Transverse colon (tissue), 4 donors: ENCODE results near the gene ZNF10. TPM values are rescaled to one million over a fixed set of nuclear protein-coding genes. Genes with fewer than 3 reads are reported as not detected.
A peak's percentile ranks its signal among the peaks of the same experiment; 100 is the strongest.

Source experiments
- DNase-seq: peaks from one replicate; pipeline ENCODE4 v3.0.0-alpha.2; 2019
- H3K27ac ChIP-seq, 4 donors: fragments of 200-600 bp; sonication (generic); 2 replicates each; pipeline ENCODE4 v1.5.1; 2016 to 2018; ENCODE audit warnings: inconsistent platforms in 4 of 4
- H3K27me3 ChIP-seq: fragments of 200-600 bp; sonication (generic); 2 replicates; pipeline ENCODE4 v1.5.1; 2017; ENCODE audit warnings: inconsistent platforms
- H3K36me3 ChIP-seq, 4 donors: fragments of 200-600 bp; sonication (generic); 2 replicates each; pipeline ENCODE4 v1.5.1; 2017 to 2019; ENCODE audit warnings: inconsistent platforms in 4 of 4
- H3K4me1 ChIP-seq, 4 donors: fragments of 200-600 bp; sonication (generic); 2 replicates each; pipeline ENCODE4 v1.5.1; 2017 to 2020; ENCODE audit warnings: inconsistent platforms in 4 of 4
- H3K4me3 ChIP-seq, 4 donors: fragments of 200-600 bp; sonication (generic); 1 replicate in 1 of 4; 2 replicates in 3 of 4; pipeline versions ENCODE4 v1.5.1 to v1.6.1; 2017 to 2019; ENCODE audit warnings: inconsistent platforms in 4 of 4
- H3K9me3 ChIP-seq, 2 donors: fragments of 200-600 bp; sonication (generic); 2 replicates each; pipeline ENCODE4 v1.5.1; 2017 to 2019; ENCODE audit warnings: inconsistent platforms in 2 of 2
- CTCF ChIP-seq, 5 experiments: fragments of 200-600 bp in 3 of 5; fragments of 450-650 bp in 2 of 5; sonication (generic) in 3 of 5; IDR thresholded peaks; 1 replicate in 2 of 5; 2 replicates in 3 of 5; pipeline ENCODE4 v1.5.1; 2016 to 2017; ENCODE audit warnings: antibody characterized with exemption in 5 of 5, inconsistent platforms in 3 of 5, mild to moderate bottlenecking in 2 of 5, moderate library complexity in 1 of 5
- EP300 ChIP-seq: sonication (generic); formaldehyde crosslinking; IDR thresholded peaks from one replicate; pipeline ENCODE4 v1.6.1; 2017; ENCODE audit warnings: antibody characterized with exemption, low read depth
- POLR2A ChIP-seq: fragments of 450-650 bp; IDR thresholded peaks from one replicate; pipeline ENCODE4 v1.6.1; 2016; ENCODE audit warnings: antibody characterized with exemption, mild to moderate bottlenecking, moderate library complexity
- POLR2AphosphoS5 ChIP-seq, 3 donors: sonication (generic); formaldehyde crosslinking; IDR thresholded peaks; one replicate each; pipeline ENCODE4 v1.6.1; 2016; ENCODE audit warnings: antibody characterized with exemption in 3 of 3
- WGBS, 2 donors: methylation state at CpG; one replicate each; pipeline ENCODE4 v1.1.5; 2018; ENCODE audit warnings: low coverage in 1 of 2; 5-methylcytosine and 5-hydroxymethylcytosine counted together
- in situ Hi-C, 4 donors: fragments of 200-750 bp; cut with MboI; loops; one replicate each; pipeline versions ENCODE4 v1.15.0 to v1.15.1; 2017; ENCODE audit warnings: low sequenced_read_pairs in 3 of 4, low pct_ligation_motif_present in 1 of 4, low pct_unique_long_range_greater_than_20kb in 1 of 4
- intact Hi-C: fragments of 100-400 bp; cut with DNase I; formaldehyde crosslinking; loops from one replicate; pipeline ENCODE4 v1.15.1; 2023; ENCODE audit warnings: low total_unique reads
- total RNA-seq, 4 donors: library from RNA; depleted of rRNA; stranded (reverse); fragments of >200 nt; gene quantifications; one replicate each; pipeline ENCODE4 v1.1.0, GENCODE V29; 2016

Gene ZNF10
- 10 to 100 TPM in 2 of 4 donors, 1 to 10 TPM in 2; 2.6 to 13.7 (median 10.7) TPM for total RNA-seq

DNA sequence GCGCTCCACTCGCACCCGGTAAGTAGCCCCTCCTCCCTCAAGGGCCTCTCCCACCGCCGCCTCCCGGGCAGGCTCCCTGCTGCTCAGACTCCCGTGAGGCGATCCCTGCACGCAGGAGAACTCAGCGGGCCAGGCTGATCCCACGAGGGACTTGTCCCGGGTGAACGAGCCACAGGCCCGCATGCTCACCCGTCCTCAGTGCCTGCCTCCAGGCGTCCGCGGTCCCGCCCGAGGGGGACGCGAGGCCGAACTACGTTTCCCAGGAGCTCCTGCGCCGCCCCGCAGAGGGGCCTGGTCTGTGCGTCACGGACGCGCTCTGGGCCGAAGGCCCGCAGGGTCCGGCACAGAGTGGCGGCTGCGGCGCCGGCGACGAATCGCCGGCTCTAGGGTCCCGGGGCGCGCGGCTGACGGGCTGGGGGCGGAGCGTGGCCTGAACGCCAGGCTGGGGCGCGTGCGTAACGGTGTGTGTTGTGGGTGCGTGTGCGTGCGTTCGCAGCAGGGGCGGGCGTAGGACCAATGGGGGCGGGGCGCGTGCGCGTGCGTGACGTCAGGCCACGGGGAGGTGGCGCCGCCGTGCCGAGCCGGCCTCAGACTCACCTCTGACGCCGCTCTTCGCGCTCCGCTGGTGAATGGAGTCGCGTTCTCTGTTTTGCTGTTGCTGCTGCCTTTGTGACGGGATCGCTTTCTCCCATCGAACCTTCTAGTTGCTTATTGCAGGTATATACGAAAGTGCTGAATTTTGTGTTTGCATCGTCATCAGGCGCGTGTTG is at the start of gene ZNF10, which contains the start of gene ZNF891:
TSS of gene ZNF10 (plus strand) at position 590 of the 770 bp plus-strand sequence. CDS start 13,866 bp downstream, outside the sequence.
TSS of gene ZNF891 (minus strand) at position 237 of the 770 bp plus-strand sequence. CDS start 8,356 bp downstream, outside the sequence.
- peaks cover 0 to 12% (median 4%) of the 10 kb centered on the region in 4 donors for H3K4me1 ChIP-seq
- intact Hi-C loops, result loop anchor here (5.0 kb wide), 1 partner anchor 48 kb away; the partner anchor contains the start of gene ZNF140
- peaks cover 57 to 69% of the 10 kb centered on the region in 2 donors for H3K9me3 ChIP-seq
- no peaks in the 10 kb centered on the region for H3K27me3 ChIP-seq
- 0% methylated on average over 27 of the region's 87 CpGs; no CpG with 5 or more reads in 1 of the 2 donors for WGBS, 2 donors
- peak within 1 kb of the TSS; percentile 93 to 95 (median 94) for H3K27ac ChIP-seq
- peak; percentile 97 for DNase-seq
- in situ Hi-C loops, result no loop called here
- H3K4me3 ChIP-seq, result peak within 1 kb of the TSS; percentile 55 to 94 (median 68)
- peaks cover 0 to 49% (median 15%) of the 10 kb centered on the region in 4 donors for H3K36me3 ChIP-seq
- TF ChIP-seq POLR2AphosphoS5 (IDR thresholded peaks at IDR 0.05) (peak; percentile 96 to 98 (median 97)), EP300 (peak; percentile 83), POLR2A (peak; percentile 88), CTCF (IDR thresholded peaks at IDR 0.05) (no peak)

DNA sequence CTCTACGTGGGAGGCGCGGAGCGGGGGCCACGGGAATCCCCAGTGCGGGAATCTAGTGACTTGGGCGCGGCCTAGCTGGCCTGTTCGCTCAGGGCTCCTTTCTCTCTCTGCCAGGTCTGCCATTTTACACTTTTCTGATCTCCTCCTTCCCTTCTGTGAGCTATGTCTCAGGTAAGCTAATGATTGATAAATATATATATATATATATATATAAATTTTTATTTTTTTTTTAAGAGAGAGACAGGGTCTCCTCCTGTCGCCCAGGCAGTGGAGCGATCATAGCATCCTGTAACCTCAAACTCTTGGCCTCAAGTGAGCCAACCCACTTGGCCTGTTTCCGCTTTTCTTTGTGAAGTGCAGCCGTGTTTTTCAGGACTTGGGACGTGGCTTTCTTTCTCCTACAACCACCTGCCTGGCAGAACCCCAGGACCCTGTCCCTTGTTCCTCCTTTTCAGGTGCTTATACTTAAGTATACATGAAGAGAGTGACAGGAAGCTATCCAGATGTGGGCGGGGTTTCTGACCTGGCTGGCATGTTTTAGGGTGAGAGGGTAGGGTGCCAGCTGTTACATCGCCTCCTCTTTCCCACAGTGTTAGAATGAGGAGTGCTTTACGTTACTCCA is 49.2 kb upstream of the ZNF10 start:
- Histone ChIP-seq H3K9me3 (peaks cover 70 to 78% of the 10 kb centered on the region in 2 donors), H3K4me3 (peak overlapping the region; percentile 63 to 96 (median 78)), H3K27ac (peak overlapping the region; percentile 96 to 99 (median 97)), H3K4me1 (peaks cover 0 to 12% (median 2%) of the 10 kb centered on the region in 4 donors), H3K36me3 (peaks cover 3 to 43% (median 23%) of the 10 kb centered on the region in 4 donors), H3K27me3 (no peaks in the 10 kb centered on the region)
- intact Hi-C loops, result loop anchor here (5.0 kb wide), 1 partner anchor 51 kb away; the partner anchor contains the start of genes ZNF10 and ZNF891
- in situ Hi-C loops, result no loop called here
- peak; percentile 9 for DNase-seq
- 24 to 33% methylated on average over 13 to 17 of the region's 17 CpGs for WGBS, 2 donors
- TF ChIP-seq CTCF (IDR thresholded peaks at IDR 0.05), result no peak
- TF ChIP-seq EP300, result no peak
- no peak for TF ChIP-seq POLR2AphosphoS5 (IDR thresholded peaks at IDR 0.05)
- no peak for TF ChIP-seq POLR2A

DNA sequence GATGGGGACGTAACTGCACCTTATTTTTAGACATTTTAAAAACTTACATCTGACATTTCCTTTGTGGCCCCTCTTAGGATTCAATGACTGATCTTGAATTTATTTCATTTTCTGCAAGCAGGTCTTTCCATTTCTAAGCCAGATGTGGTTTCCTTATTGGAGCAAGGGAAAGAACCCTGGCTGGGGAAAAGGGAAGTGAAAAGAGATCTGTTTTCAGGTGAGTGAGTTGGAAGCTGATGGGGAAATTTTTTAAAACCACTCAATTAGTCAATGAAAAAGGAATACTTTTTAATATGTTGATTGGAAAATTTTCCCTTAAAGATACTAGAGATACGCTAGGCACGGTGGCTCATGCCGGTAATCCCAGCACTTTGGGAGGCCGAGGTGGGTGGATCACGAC is 47.1 kb upstream of the ZNF10 start:
- Histone ChIP-seq H3K27ac (no peak overlapping the region), H3K4me3 (no peak overlapping the region), H3K4me1 (peaks cover 0 to 12% (median 2%) of the 10 kb centered on the region in 4 donors), H3K9me3 (peaks cover 73 to 78% of the 10 kb centered on the region in 2 donors), H3K36me3 (peaks cover 3 to 64% (median 35%) of the 10 kb centered on the region in 4 donors), H3K27me3 (no peaks in the 10 kb centered on the region)
- intact Hi-C loops (loop anchor here (5.0 kb wide), 1 partner anchor 49 kb away; the partner anchor contains the start of genes ZNF10 and ZNF891), in situ Hi-C loops (no loop called here)
- DNase-seq, result no peak
- TF ChIP-seq POLR2AphosphoS5 (IDR thresholded peaks at IDR 0.05) (no peak), POLR2A (no peak), CTCF (IDR thresholded peaks at IDR 0.05) (no peak), EP300 (no peak)
- 96 to 98% methylated on average over 6 of the region's 6 CpGs for WGBS, 2 donors

GRCh38 chr12:133105620-133106019 is 24.8 kb upstream of the ZNF10 start:
- no peak overlapping the region for H3K4me3 ChIP-seq
- H3K4me1 ChIP-seq, result no peaks in the 10 kb centered on the region
- H3K36me3 ChIP-seq, result peaks cover 5 to 74% (median 42%) of the 10 kb centered on the region in 4 donors
- in situ Hi-C loops, result no loop called here
- TF ChIP-seq POLR2AphosphoS5 (IDR thresholded peaks at IDR 0.05) (no peak), EP300 (no peak), CTCF (IDR thresholded peaks at IDR 0.05) (no peak), POLR2A (no peak)
- DNase-seq, result no peak
- no peak overlapping the region for H3K27ac ChIP-seq
- no peaks in the 10 kb centered on the region for H3K27me3 ChIP-seq
- peaks cover 100% of the 10 kb centered on the region in 2 donors for H3K9me3 ChIP-seq
- intact Hi-C loops, result no loop called here
- WGBS, 2 donors, result 99 to 100% methylated on average over 3 of the region's 3 CpGs
